Measurements from ENCODE around the gene THBS4. TPM values are rescaled to one million over a fixed set of nuclear protein-coding genes. Genes with fewer than 3 reads are reported as not detected.

The THBS4 gene
- polyA plus RNA-seq, 1 of the 3 experiments (the other 2 are of a cell fraction): 1.1 TPM

- Histone ChIP-seq H3F3A (replicated peaks; ENCODE audit: insufficient read depth) (no peaks in the 10 kb centered on the region), H3K79me2 (ENCODE audit: insufficient read depth) (no peaks in the 10 kb centered on the region), H3K9me2 (no peaks in the 10 kb centered on the region), H2AFZ (ENCODE audit: low read depth) (no peak overlapping the region), H4K20me1 (ENCODE audit: insufficient read depth) (no peaks in the 10 kb centered on the region), H3K9me3 (no peaks in the 10 kb centered on the region), H3K4me1 (ENCODE audit: control insufficient read depth in 1 of 2, insufficient read depth in 2 of 2, low read depth in 1 of 2, low read length in 1 of 2) (no peaks in the 10 kb centered on the region; a peak in 1 of 4 replicates), H3K27me3 (ENCODE audit: insufficient read depth) (no peaks in the 10 kb centered on the region), H3K4me2 (no peak overlapping the region), H3K27ac (ENCODE audit: low read depth in 2 of 2, low read length in 1 of 2) (no peak overlapping the region), H3K9ac (no peak overlapping the region), H3K4me3 (ENCODE audit: low read depth in 2 of 2, low read length in 1 of 2) (no peak overlapping the region), H3K36me3 (replicated peaks in 1 of 2; ENCODE audit: control insufficient read depth in 1 of 2, insufficient read depth in 2 of 2, low read length in 1 of 2) (no peaks in the 10 kb centered on the region)
- WGBS (ENCODE audit: low lambda C conversion rate): 69% methylated on average over 4 of the region's 4 CpGs
- ChIA-PET POLR2A (no interaction called here), CTCF (interaction anchor here (0.8 kb wide), 1 partner anchor 21 kb away, joined by 4 read pairs; no protein-coding TSS in a partner anchor)
- TF ChIP-seq MAX (IDR thresholded peaks at IDR 0.05; ENCODE audit: low read depth) (no peak), SMC3 (IDR thresholded peaks at IDR 0.05; ENCODE audit: low read depth, low read length) (no peak), RFX5 (IDR thresholded peaks at IDR 0.05; ENCODE audit: low read length) (no peak), CHD2 (IDR thresholded peaks at IDR 0.05; ENCODE audit: low read length, partially characterized antibody) (no peak)
- DNase-seq: no peak
These were observed 34.2 kb downstream of the THBS4 start for GRCh38 chr5:80069251-80069800.

GRCh38 chr5:80069918-80070318 is 34.8 kb downstream of the THBS4 start:
- H4K20me1 ChIP-seq (ENCODE audit: insufficient read depth): no peaks in the 10 kb centered on the region
- no peak overlapping the region for H3K4me3 ChIP-seq (ENCODE audit: low read depth in 2 of 2, low read length in 1 of 2)
- no peak overlapping the region for H3K4me2 ChIP-seq
- no peaks in the 10 kb centered on the region for H3K9me3 ChIP-seq
- ChIA-PET POLR2A (no interaction called here), CTCF (interaction anchor here (0.8 kb wide), 1 partner anchor 20 kb away, joined by 4 read pairs; no protein-coding TSS in a partner anchor)
- H3K9me2 ChIP-seq: no peaks in the 10 kb centered on the region
- no peaks in the 10 kb centered on the region for H3K27me3 ChIP-seq (ENCODE audit: insufficient read depth)
- H3K27ac ChIP-seq (ENCODE audit: low read depth in 2 of 2, low read length in 1 of 2): no peak overlapping the region
- H3F3A ChIP-seq (replicated peaks; ENCODE audit: insufficient read depth): no peaks in the 10 kb centered on the region
- H3K9ac ChIP-seq: no peak overlapping the region
- no peak for DNase-seq
- no peaks in the 10 kb centered on the region for H3K79me2 ChIP-seq (ENCODE audit: insufficient read depth)
- no peaks in the 10 kb centered on the region; a peak in 1 of 4 replicates for H3K4me1 ChIP-seq (ENCODE audit: control insufficient read depth in 1 of 2, insufficient read depth in 2 of 2, low read depth in 1 of 2, low read length in 1 of 2)
- H2AFZ ChIP-seq (ENCODE audit: low read depth): no peak overlapping the region
- H3K36me3 ChIP-seq (replicated peaks in 1 of 2; ENCODE audit: control insufficient read depth in 1 of 2, insufficient read depth in 2 of 2, low read length in 1 of 2): no peaks in the 10 kb centered on the region
- 79% methylated on average over 3 of the region's 3 CpGs for WGBS (ENCODE audit: low lambda C conversion rate)
- TF ChIP-seq GATA2 (CRISPR knock-in tag; IDR thresholded peaks at IDR 0.05) (no peak), CHD2 (IDR thresholded peaks at IDR 0.05; ENCODE audit: low read length, partially characterized antibody) (no peak), RAD21 (IDR thresholded peaks at IDR 0.05; ENCODE audit: low read length) (no peak), NFIC (IDR thresholded peaks at IDR 0.05; ENCODE audit: borderline replicate concordance) (no peak), USF1 (IDR thresholded peaks at IDR 0.05; ENCODE audit: borderline replicate concordance, low read depth) (no peak), REST (IDR thresholded peaks at IDR 0.05; ENCODE audit: low read depth, low read length) (no peak), GABPA (IDR thresholded peaks at IDR 0.05; ENCODE audit: low read depth) (no peak), SMC3 (IDR thresholded peaks at IDR 0.05; ENCODE audit: low read depth, low read length) (no peak), EP300 (IDR thresholded peaks at IDR 0.05; ENCODE audit: borderline replicate concordance in 1 of 2, low read depth in 1 of 2, low read length in 1 of 2) (no peak), TAF1 (IDR thresholded peaks at IDR 0.05; ENCODE audit: borderline replicate concordance, low read depth, low read length) (no peak), POLR2AphosphoS5 (IDR thresholded peaks at IDR 0.05; ENCODE audit: low read depth, low read length) (no peak), TEAD4 (IDR thresholded peaks at IDR 0.05; ENCODE audit: borderline replicate concordance, insufficient read depth) (no peak), USF2 (IDR thresholded peaks at IDR 0.05; ENCODE audit: borderline replicate concordance, low read depth, low read length) (no peak), JUND (IDR thresholded peaks at IDR 0.05) (no peak), FOXM1 (IDR thresholded peaks at IDR 0.05; ENCODE audit: low read depth) (no peak), RCOR1 (IDR thresholded peaks at IDR 0.05; ENCODE audit: low read length) (no peak), YY1 (IDR thresholded peaks at IDR 0.05; ENCODE audit: low read depth) (no peak), EZH2phosphoT487 (IDR thresholded peaks at IDR 0.05; ENCODE audit: borderline replicate concordance, low read depth) (no peak)

All from SK-N-SH (cell line).